Tibial nerve (tissue), 4 donors: ENCODE measurements around the gene ITGB6. TPM values are rescaled to one million over a fixed set of nuclear protein-coding genes. Genes with fewer than 3 reads are reported as not detected.
"Not testable (repeated sequence)": the region's sequence is repeated elsewhere in the genome, so short reads cannot be mapped to it uniquely, and the experiment has no call there.

Experiments
- DNase-seq, 2 donors: peaks; one replicate each; pipeline ENCODE4 v3.0.0-alpha.2; 2019; ENCODE audit warnings: low spot score in 2 of 2
- H3K27ac ChIP-seq, 4 donors: fragments of 200-600 bp; sonication (generic) in 3 of 4; one replicate each; pipeline ENCODE4 v1.5.1; 2017 to 2019; ENCODE audit warnings: mild to moderate bottlenecking in 1 of 4
- H3K27me3 ChIP-seq, 2 donors: fragments of 200-600 bp; sonication (generic) in 1 of 2; one replicate each; pipeline versions ENCODE4 v1.5.1 to v1.6.0; 2017 to 2019
- H3K36me3 ChIP-seq, 3 donors: fragments of 200-600 bp; sonication (generic); one replicate each; pipeline ENCODE4 v1.5.1; 2018 to 2019
- H3K4me1 ChIP-seq, 4 donors: fragments of 200-600 bp; sonication (generic) in 3 of 4; one replicate each; pipeline ENCODE4 v1.5.1; 2017 to 2019
- H3K4me3 ChIP-seq, 4 donors: fragments of 200-600 bp; sonication (generic) in 3 of 4; one replicate each; pipeline ENCODE4 v1.5.1; 2017 to 2019; ENCODE audit warnings: mild to moderate bottlenecking in 1 of 4, moderate library complexity in 1 of 4
- H3K9me3 ChIP-seq, 4 donors: fragments of 200-600 bp; sonication (generic) in 3 of 4; one replicate each; pipeline ENCODE4 v1.5.1; 2017 to 2019
- CTCF ChIP-seq, 5 experiments: fragments of 200-600 bp in 3 of 5; fragments of 450-650 bp in 2 of 5; sonication (generic) in 3 of 5; IDR thresholded peaks; one replicate each; pipeline ENCODE4 v1.5.1; 2016 to 2019; ENCODE audit warnings: antibody characterized with exemption in 5 of 5, mild to moderate bottlenecking in 3 of 5, moderate library complexity in 2 of 5
- EP300 ChIP-seq, 2 donors: sonication (generic); formaldehyde crosslinking; IDR thresholded peaks; one replicate each; pipeline ENCODE4 v1.6.1; 2017; ENCODE audit warnings: antibody characterized with exemption in 2 of 2, mild to moderate bottlenecking in 1 of 2
- POLR2A ChIP-seq, 2 donors: fragments of 450-650 bp; IDR thresholded peaks; one replicate each; pipeline ENCODE4 v1.6.1; 2017; ENCODE audit warnings: antibody characterized with exemption in 2 of 2, mild to moderate bottlenecking in 2 of 2, moderate library complexity in 2 of 2
- WGBS, 2 donors: methylation state at CpG; one replicate each; pipeline ENCODE4 v1.1.5; 2018; 5-methylcytosine and 5-hydroxymethylcytosine counted together
- total RNA-seq, 4 donors: library from RNA; depleted of rRNA; stranded (reverse); fragments of >200 nt; gene quantifications; one replicate each; pipeline ENCODE4 v1.1.0, GENCODE V29; 2016

Gene ITGB6
- total RNA-seq, 4 donors from 2014 or later, result not detected

GRCh38 chr2:160126315-160126714 lies 73.8 kb downstream of the ITGB6 start:
- TF ChIP-seq POLR2A (IDR thresholded peaks at IDR 0.05), result no peak
- no peak for TF ChIP-seq EP300 (IDR thresholded peaks at IDR 0.05)
- Histone ChIP-seq H3K27ac (no peak overlapping the region), H3K27me3 (no peaks in the 10 kb centered on the region), H3K4me3 (no peak overlapping the region), H3K36me3 (no peaks in the 10 kb centered on the region), H3K4me1 (no peaks in the 10 kb centered on the region), H3K9me3 (no peaks in the 10 kb centered on the region)
- WGBS, 2 donors, result 93 to 94% methylated on average over 12 of the region's 12 CpGs
- DNase-seq, result no peak

GRCh38 chr2:160125828-160126227 lies 74.2 kb downstream of the ITGB6 start:
- no peaks in the 10 kb centered on the region for H3K27me3 ChIP-seq
- 56 to 62% methylated on average over 6 of the region's 6 CpGs for WGBS, 2 donors
- DNase-seq, result no peak

GRCh38 chr2:160125366-160125765 lies 74.7 kb downstream of the ITGB6 start:
- no peak for DNase-seq
- TF ChIP-seq EP300 (IDR thresholded peaks at IDR 0.05) (no peak), POLR2A (IDR thresholded peaks at IDR 0.05) (no peak), CTCF (IDR thresholded peaks at IDR 0.05) (no peak)
- Histone ChIP-seq H3K27ac (no peak overlapping the region), H3K9me3 (no peaks in the 10 kb centered on the region), H3K36me3 (no peaks in the 10 kb centered on the region), H3K4me1 (no peaks in the 10 kb centered on the region), H3K27me3 (no peaks in the 10 kb centered on the region), H3K4me3 (no peak overlapping the region)
- 74 to 75% methylated on average over 2 of the region's 2 CpGs for WGBS, 2 donors

More at GRCh38 chr2:160125828-160126227, 74.2 kb downstream of the ITGB6 start:
- no peaks in the 10 kb centered on the region for H3K4me1 ChIP-seq
- H3K36me3 ChIP-seq, result no peaks in the 10 kb centered on the region
- H3K9me3 ChIP-seq, result no peaks in the 10 kb centered on the region
- no peak overlapping the region for H3K4me3 ChIP-seq
- no peak overlapping the region for H3K27ac ChIP-seq
- TF ChIP-seq POLR2A (IDR thresholded peaks at IDR 0.05) (no peak), CTCF (IDR thresholded peaks at IDR 0.05) (no peak), EP300 (IDR thresholded peaks at IDR 0.05) (no peak)

- Histone ChIP-seq H3K27me3 (no peaks in the 10 kb centered on the region), H3K4me1 (no peaks in the 10 kb centered on the region), H3K27ac (no peak overlapping the region), H3K36me3 (no peaks in the 10 kb centered on the region), H3K9me3 (no peaks in the 10 kb centered on the region), H3K4me3 (no peak overlapping the region)
- DNase-seq, result no peak
- TF ChIP-seq CTCF (IDR thresholded peaks at IDR 0.05) (no peak), POLR2A (IDR thresholded peaks at IDR 0.05) (no peak), EP300 (IDR thresholded peaks at IDR 0.05) (no peak)
- WGBS, 2 donors, result 62 to 78% methylated on average over 1 of the region's 1 CpG
Observed at GRCh38 chr2:160124571-160124970, 75.5 kb downstream of the ITGB6 start.

- H3K9me3 ChIP-seq, H3K27ac ChIP-seq, H3K36me3 ChIP-seq, H3K4me1 ChIP-seq, DNase-seq, H3K27me3 ChIP-seq, H3K4me3 ChIP-seq: not testable (repeated sequence)
- 81 to 84% methylated on average over 8 of the region's 8 CpGs for WGBS, 2 donors
Observed at GRCh38 chr2:160114721-160115120, 85.4 kb downstream of the ITGB6 start.

GRCh38 chr2:160114020-160114419 lies 86.1 kb downstream of the ITGB6 start:
- TF ChIP-seq EP300 (IDR thresholded peaks at IDR 0.05) (no peak), POLR2A (IDR thresholded peaks at IDR 0.05) (no peak), CTCF (IDR thresholded peaks at IDR 0.05) (no peak)
- WGBS, 2 donors, result 44 to 55% methylated on average over 3 of the region's 3 CpGs
- Histone ChIP-seq H3K4me3 (no peak overlapping the region), H3K27ac (no peak overlapping the region), H3K9me3 (no peaks in the 10 kb centered on the region), H3K36me3 (no peaks in the 10 kb centered on the region), H3K4me1 (peaks cover 0 to 7% (median 0%) of the 10 kb centered on the region in 4 donors), H3K27me3 (no peaks in the 10 kb centered on the region)
- no peak for DNase-seq
